HG03460 (cell line): ENCODE data around the gene COL28A1.

Experiments used
- ATAC-seq: cut with Tn5 transposase; IDR thresholded peaks from one replicate; pipeline ENCODE4 v1.9.1; 2021; ENCODE audit not compliant: unreplicated experiment

The COL28A1 gene

DNA sequence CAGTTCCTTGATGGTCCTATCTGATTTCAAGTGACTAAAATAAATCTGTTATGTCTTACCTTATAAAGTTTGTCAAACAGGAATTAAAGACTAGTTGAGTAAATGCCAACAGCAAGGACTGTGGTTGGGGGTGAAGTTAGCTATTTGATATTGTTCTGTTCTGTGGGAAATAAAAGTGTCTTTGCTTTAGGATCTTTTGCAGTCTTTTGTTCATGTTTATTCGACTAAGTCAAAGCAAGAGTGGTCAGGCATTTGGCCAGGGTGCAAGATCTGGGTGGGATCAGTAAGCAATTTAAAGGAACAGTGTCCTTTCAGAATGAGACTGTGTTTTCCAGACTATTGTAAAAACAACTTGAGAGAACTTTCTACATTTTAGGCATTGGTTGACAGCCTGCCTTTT lies at the start of gene COL28A1:
TSS of gene COL28A1 (minus strand) at position 183 of the 400 bp plus-strand sequence. CDS start 2,998 bp downstream, outside the sequence.
- no peak for ATAC-seq

DNA sequence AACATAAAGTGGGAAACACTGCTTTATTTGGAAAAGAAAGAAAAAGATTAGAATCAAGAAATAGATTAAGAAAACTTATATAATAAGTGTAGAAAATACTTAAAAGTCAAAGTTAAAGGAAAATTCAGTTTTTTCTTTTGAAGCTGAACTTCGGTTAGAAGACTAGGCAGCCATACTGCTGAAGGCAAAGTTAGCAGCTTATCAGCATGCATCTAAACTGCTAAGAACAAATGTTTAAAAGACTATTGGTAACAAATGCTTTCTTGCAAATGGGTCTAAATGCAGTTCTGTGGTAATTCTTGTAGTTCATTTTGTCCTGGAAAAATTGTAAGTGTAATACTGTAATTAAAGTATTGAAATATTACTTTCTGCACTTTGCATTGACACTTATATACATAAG lies 49.0 kb upstream of the COL28A1 start:
- no peak for ATAC-seq

DNA sequence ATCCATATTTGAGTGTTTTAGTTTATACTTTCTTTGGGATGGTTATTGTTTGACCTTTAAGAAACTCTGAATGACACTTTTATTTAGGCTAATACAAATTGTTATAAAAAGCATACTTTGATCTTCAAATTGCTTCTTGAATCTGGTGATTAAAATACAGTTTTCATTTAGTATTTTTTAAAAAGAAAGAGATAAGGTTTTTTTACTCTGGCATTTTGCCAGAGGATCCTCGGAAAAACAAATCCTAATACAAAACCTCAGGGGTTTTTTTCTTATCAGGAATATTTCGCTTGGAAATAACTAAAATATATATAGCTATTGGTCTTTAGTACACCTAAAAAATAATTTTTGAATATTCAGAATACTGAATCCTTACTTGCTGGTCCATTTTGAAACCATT lies 48.1 kb upstream of the COL28A1 start:
- ATAC-seq: no peak

DNA sequence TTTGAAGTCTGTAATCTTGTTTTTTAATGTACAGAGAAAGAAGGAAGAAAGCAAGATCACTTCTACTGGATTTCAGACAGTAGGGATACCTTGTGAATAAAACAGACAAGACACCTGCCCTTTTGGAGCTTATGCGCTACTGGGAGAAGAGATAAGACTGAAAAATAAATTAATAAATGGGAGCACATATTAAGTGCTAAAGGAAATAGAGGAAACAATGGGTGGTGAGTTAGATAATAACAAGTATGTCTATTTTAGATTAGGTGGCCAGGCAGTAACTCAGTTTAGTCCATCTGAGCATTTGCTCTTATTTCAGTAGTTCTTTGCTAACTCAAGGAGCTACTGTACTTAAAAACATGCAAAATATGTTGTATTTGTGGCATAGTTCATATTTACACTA lies 46.9 kb upstream of the COL28A1 start:
- ATAC-seq: no peak

DNA sequence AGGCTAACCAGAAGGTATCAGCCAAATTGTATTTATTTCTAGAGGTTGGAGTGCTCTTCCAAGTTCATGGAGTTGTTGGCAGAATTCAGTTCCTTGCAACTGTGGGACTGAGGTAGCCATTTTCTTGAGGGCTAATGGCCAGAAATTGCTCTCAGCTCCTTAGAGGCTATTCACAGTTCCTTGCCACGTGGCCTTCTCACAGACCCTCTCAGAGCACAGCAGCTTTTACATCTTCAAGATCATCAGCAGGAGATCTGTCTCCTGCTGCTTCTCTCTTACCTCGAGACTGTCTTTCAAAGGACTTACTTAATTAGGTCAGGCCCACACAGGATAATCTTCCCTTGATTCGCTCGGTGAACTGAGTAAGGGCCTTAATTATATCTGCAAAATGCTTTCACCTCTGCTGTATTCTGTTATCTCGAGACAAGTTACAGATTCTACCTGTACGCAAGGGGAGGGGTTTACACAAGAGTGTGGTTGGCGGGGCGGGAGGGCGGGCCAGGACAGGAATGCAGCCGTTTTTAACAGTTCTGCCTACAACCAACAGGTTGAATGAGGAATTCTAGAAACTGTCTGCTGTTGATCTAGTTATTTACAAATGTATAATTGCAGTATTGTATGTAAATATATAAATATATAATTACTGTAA lies 46.0 kb upstream of the COL28A1 start:
- ATAC-seq: no peak

DNA sequence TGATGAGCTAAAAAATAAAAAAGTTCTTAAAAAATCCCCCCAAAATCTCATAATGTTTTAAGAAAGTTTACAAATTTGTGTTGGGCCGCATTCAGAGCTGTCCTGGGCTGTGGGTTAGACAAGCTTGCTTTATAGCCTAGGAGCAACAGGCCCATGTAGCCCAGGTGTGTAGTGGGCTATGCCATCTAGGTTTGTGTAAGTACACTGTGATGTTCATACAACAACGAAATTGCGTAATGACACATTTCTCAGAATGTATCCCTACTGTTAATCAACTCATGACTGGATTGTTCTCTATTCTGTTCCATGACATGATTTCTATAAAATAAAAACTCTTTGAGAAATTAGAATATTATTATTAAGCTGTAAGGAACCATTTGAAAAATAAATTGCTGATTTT lies 44.0 kb upstream of the COL28A1 start:
- ATAC-seq: no peak

DNA sequence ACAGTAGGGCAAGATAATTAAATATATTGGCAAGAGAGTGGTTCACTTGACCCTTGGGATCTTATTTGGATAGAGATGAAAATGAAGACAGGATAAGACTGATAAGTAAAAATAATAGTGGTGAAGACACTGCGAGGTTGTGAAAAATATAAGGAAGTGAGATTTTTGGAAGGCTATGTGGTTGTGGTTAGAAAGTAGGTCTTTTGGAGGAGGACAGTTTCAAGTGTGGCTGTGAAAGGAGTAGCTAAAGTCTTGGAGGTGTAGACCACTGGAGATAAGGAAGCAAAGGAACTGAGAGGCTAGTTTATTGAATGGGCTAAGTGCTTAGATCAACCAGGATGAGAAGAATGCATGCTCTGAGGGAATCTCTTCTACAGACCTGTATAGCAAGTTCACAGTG lies 42.2 kb upstream of the COL28A1 start:
- peak; percentile 63 for ATAC-seq

DNA sequence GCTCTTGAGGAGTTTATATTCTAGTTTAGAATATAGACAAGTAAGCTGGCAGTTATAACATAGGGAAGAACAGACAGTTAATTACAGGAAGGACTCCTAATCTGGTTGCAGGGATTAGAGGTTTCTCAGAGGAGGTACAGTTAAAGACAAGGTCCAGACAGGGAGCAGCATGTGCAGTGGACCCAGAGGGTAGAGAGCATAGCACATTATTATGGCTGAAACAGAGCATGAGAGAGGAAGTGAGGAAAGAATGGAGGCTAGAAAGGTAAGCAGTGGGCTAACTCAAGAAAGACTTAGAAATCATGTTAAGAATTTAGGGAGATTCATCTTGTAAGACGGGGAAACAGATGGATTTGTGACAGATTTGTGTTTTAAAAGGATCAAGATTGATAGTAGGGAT lies 40.7 kb upstream of the COL28A1 start:
- no peak for ATAC-seq

DNA sequence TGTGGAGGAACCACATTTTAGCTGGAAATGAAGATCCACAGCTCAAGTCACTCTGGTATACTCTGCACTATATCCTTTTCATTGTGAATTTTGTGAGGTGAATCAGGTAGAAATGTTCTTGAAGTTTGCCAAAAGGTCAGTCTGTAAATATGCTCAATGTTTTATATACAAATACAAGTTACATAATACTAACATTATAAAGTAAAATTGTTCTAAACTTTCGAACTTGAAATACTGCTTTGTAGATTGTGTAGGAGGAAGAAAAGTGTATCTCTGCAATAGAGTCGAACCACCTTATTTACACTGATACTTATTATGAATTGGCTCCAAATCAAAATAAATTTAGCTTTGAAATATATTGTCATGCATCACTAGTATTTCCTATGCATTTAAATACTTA lies 38.0 kb upstream of the COL28A1 start:
- ATAC-seq: no peak

DNA sequence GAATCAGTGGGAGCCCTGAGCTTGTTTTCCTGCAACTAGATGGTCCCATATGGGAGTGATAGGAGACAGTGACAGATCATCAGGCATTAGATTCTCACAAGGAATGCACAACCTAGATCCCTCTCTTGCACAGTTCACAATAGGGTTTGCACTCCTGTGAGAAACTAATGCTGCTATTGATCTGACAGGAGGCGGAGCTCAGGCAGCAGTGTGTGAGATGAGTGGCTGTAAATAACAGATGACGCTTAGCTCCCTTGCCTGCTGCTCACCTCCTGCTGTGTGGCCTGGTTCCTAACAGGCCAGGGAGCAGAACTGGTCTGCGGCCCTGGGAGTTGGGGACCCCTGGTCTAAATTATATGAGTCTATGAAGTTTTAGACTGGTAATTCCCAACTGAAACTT lies 34.9 kb upstream of the COL28A1 start:
- no peak for ATAC-seq

DNA sequence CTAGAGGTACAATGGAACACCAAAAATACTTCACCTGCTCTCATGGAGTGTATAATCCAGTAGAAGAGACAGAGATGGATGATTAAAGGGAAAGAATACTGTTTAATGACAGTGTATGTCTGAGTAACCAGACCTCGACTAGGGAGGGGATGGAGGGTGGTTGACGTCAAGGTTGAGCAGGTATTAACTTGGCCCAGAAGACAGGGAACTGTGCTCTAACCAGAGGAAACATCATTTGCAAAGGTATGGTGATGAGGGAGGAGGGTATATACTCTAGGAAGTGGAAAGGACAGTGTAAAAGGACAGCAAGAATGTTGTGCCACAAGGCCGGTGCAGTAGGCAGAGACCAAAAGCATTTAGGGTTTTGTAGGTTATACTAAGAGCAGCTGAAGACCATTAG lies 33.9 kb upstream of the COL28A1 start:
- peak; percentile 31 for ATAC-seq

DNA sequence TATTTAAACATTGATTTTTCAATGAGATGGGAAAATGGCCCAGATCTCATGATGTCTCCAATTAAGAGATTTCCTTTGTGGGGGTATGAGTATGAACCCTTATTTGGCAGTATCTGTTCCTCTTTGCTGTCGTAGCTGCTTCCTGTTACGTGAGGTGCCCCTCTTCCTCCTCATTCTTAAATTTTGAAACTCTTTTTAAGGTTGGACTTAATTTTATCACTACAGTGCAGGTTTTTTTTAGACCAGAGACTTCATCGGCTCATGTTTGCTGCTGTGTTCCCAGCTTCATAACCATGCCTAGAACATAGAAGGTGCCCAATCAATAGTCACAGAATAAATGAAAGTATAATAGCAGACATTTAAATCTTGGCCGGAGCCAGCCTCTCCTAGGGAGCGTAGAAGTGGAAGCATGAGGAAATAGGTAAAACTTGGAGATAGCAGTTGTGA lies 33.4 kb upstream of the COL28A1 start:
- peak; percentile 54 for ATAC-seq

DNA sequence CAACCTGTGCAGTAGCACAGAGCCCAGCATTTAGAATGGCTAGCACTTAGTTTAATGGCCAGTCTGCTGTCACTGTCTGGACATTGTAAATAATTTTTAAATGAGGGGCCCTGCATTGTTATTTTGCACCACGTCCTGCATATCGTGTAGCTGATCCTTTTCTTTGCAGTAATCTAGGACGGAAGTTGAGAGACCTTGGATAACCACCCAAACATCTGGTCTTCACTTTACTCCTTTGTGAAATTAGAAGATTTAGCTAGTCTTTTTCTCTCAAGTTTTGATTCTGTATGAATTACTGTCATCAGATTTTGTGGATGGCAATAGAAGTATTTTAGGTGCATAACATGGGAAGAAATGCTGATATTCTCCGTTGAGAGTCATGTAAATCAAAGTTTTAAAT lies 32.9 kb upstream of the COL28A1 start:
- no peak for ATAC-seq

DNA sequence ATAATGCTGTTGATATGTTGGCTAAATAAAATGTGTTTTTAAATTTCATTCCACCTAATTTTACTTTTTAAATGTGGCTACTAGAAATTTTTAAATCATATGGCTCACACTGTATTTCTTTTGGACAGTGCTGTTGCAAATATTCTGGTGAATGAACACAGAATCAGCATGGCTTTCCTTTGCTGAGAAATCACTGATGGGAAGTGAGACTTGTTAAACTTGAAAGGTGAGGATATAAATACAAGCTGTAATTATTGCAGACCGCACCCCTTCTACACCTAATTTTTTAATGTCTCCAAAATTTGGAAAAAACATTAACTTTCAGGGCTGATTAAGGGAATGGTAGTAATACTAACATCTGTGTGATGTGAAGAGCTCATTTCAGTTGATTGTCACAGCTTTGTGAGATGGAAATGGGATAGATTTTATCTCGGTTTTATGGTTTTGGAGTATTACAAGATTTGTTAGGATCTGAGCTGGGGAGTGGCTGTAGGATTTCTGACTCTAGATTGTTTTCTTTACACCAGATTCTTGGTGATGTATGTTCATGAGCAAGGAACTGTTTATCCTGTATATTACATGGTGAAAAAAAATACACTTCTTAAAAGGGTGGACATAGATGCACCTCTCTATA lies 32.3 kb upstream of the COL28A1 start:
- ATAC-seq: no peak

DNA sequence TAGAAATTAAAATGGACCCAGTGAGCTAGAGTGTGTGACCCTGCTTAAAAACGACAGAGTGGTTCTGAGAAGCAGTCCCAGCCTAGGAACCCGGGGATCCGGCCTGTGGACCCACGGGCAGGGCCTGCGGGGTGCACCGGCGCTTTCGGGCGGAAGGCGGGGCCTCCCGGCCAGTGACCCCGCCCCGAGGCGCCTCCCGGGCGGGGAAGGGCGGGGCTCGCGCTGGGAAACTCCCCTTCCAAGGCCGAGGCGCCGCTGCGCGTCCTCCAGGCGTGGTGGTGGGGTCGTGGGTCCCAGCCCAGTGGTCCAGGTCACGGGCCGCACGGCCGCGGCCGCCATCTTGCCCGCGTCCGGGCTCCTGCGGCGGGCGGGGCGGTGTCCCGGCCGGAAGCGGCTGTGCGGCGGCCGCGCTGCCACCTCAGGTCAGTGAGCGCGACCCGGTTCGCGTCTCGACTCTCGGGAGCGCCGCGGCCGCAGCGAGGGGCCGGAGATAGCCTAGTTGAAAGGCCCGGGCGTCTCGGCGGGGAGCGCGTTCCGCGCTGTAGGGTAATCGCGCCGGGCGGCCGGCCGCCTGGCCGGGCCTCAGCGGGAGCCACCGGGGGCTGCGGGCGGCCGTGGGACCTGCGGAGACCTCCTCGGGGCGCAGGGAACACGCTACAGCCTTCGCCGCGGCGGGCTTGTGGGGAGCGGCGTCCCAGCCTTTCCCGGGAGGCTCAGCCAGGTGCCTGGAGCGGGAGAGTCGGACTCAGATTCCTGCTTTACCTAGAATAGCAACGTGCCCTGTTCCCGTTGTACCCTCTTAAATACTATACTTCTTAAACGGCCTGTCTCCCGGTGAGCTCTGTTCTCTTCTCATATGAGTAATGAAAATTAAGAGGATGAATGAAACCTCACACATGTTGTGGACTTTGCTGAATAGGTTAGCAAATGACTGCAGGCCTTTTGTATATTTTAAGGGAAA lies 31.3 kb upstream of the COL28A1 start, which contains the start of gene MIOS:
TSS of gene MIOS (plus strand) at position 234 of the 961 bp plus-strand sequence. CDS start 5,592 bp downstream, outside the sequence.
- peak; percentile 70 for ATAC-seq

DNA sequence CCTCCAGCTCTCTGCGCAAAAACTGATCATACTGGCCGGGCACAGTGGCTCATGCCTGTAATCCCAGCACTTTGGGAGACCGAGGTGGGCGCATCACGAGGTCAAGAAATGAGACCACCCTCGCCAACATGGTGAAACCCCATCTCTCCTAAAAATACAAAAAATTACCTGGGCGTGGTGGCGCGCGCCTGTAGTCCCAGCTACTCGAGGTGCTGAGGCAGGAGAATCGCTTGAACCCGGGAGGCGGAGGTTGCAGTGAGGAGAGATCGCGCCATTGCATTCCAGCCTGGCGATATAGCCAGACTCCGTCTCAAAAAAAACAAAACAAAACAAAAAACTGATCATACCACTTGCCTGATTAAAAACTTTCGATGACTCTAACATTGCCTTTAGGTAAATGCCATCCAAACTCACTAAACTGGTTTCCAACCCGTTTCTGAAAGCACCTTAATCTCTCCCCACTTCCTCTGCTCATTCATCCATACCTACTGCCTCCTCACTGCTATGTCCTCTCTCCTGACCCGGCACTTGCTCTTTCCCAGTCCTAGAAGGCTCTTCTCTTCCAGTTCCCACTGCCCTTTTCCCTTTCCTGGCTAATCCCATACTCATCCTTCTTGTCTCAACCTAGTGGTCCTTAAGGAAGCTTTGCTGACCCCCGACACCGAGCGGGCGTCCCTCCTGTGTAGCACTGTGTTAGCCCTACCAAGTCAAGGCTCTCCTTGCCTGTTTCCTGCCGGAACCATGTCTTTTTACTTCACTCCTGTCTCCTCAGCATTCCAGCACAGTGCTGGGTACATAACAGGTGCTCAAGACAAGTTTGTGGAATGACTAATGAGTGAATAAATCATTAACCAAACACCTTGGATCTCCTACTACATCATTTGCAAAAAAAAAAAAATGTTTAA lies 30.3 kb upstream of the COL28A1 start:
- ATAC-seq: peak; percentile 18

DNA sequence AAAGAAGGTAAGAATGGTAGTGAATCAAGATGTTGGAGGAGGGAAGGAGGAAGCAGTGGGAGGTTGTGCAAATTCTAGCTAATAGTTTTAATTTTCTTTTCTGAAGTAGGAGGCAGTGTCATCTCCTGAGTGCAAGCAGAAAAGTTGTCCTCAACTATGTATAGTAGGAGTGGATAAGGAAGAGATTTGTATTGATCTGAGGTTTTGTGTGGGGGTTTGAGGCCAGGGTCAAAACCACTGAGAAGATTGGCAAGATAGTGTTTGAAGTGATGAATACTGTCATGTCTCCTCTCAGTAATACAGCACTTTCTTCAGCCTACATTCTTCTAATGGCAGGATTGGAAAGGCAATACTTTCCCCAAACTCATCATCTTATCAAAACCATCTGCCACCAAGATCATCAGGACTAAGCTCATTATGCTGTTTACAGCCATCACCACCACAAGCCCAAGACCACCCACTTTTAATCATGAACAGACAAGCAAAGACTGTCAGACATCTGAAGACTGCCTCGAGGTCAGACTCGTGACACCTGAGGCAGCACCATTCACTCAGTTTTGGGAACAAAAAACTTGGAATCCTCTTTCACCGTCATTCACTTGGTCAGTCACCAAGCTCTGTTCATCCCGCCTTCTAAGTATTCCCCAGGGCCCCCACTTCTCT lies 29.5 kb upstream of the COL28A1 start:
- ATAC-seq: no peak

DNA sequence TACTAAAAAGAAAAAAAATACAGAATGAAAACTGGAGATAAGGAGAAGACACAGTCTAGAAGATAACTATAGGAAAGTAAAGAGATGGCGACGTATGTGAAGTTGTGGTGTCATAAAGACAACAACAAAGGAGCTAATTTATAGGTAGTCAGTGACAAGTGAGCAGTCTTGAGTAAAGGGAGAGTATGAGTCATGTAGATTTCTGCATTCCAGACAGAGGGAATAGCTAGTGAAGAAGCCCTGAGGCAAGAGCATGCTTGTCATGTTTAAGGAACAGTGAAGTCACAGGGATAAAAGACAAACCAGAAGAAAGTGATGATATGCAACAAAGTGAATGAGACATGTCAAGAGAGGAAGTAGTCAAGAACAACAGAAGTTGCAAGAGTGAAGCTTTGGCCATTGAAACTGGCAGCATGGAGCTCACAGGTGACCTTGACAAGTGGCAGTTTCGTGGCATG lies 28.7 kb upstream of the COL28A1 start:
- no peak for ATAC-seq

DNA sequence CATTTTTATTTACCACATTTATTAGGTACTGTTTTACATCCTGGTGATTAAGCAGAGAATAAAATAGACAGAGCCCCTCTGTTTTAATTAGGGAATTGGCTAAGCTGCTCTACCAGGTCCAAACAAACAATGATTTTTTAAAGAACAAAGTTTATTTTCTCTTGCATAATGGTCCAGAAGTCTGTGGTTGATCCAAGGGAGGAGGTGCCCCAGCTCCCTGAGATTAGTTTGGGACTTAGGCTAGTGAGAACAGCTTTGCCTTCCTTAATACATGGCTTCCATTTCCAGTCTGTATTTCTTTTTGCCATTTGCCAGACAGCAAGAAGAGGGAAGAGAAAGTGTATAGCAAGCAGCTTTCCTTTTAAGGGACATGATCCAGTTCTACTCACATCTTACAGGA lies 28.1 kb upstream of the COL28A1 start:
- no peak for ATAC-seq

DNA sequence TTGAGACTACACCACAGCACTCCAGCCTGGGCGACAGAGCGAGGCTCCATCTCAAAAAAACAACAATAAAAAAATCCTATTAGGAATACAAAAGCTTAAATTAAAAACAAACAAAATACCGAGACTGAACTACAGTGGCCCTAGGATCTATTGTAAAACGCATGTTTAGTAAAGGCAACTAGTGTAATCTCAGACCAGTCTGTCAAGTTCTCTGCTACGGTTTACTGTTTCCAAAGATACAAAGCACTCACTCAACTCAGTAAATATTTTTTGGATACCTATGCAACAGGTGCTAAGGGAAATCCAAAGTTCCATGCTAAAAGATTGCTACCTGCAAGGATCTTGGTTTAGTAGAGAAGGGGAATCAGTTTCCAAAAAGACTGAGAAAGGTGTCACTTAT lies 27.6 kb upstream of the COL28A1 start:
- no peak for ATAC-seq
